HS-5 (cell line): Measurements from ENCODE around the gene DHRS7.
A peak's percentile ranks its signal among the peaks of the same experiment; 100 is the strongest.

Experiments
- DNase-seq: peaks from one replicate; pipeline ENCODE4 v3.0.0-alpha.2; 2012; ENCODE audit warnings: low read depth

The DHRS7 gene

GRCh38 chr14:60184905-60185555 lies 19.8 kb upstream of the DHRS7 start:
- no peak for DNase-seq

- no peak for DNase-seq
Observed at GRCh38 chr14:60184146-60184904, 19.1 kb upstream of the DHRS7 start.

- DNase-seq, result no peak
Observed at GRCh38 chr14:60183741-60184140, 18.5 kb upstream of the DHRS7 start.

DNA sequence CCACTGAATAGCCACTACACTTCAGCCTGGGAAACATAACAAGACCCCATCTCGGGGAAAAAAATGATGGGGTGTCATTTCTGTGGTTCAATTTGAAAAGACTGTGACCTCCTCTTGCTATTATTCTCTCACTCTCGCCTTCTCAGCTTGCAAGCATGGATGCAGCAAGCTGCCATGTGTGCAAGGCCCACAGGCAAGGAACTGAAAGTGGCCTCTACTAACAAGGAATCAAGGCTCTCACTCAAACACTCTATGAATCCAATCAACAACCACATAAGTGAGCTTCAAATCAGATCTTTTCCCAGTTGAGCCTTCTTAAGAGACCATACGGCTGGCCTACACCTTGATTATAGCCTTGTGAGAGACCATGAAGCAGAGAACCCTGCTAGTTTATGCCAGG lies 17.9 kb upstream of the DHRS7 start:
- DNase-seq, result no peak

DNA sequence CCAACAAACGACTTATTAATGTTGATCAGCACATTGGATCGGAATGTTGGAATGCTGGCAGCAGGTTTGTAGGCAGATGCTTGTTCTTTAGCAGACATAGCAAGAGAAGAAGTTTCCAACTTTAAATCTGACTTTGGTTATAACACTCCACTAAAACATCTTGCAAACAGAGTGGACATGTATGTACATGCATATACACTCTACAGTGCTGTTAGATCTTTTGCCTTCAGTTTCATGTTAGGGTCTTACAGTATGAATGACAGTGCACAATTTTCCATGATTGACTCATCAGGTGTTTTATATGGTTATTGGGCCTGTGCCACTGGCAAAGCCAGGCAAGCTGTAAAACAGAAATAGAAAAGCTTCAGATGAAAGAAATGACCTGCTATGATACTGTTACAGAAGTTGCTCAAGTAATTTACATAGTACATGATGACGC lies 14.3 kb upstream of the DHRS7 start:
- no peak for DNase-seq

DNA sequence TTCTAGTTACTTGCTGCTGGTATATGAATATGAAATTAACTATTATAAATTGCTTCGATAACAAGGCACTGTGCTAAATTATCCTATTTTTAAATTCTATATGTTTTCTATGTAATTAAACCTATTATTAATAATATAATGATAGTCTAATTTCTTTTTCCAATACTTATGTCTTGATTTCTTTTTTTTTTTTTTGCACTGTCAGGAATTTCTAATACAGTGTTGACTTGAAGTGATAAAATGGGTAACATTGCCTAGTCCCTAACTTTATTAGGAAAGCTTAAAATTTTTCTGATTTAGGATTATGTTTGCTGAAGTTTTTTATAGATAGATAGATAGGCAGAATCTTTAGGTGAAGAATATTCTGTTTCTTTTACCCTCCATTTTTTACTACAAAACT lies 13.6 kb upstream of the DHRS7 start:
- no peak for DNase-seq

DNA sequence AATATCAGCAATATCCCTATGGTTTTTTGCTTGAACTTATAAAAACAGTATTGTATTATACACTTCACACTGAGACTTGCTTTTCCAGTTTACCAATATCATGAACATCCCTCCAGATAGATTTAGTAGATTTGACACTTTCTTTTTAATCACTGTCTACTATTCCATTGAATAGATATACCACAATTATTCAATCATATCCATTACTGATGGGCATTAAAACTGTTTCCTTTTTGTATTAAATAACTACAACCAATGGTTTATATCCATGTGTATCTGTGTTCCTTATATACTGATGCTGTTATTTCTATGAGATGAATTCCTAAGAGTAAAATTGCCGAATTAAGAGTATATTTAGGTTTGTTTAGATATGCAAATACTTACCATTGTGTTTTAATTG lies 13.0 kb upstream of the DHRS7 start:
- DNase-seq, result no peak

DNA sequence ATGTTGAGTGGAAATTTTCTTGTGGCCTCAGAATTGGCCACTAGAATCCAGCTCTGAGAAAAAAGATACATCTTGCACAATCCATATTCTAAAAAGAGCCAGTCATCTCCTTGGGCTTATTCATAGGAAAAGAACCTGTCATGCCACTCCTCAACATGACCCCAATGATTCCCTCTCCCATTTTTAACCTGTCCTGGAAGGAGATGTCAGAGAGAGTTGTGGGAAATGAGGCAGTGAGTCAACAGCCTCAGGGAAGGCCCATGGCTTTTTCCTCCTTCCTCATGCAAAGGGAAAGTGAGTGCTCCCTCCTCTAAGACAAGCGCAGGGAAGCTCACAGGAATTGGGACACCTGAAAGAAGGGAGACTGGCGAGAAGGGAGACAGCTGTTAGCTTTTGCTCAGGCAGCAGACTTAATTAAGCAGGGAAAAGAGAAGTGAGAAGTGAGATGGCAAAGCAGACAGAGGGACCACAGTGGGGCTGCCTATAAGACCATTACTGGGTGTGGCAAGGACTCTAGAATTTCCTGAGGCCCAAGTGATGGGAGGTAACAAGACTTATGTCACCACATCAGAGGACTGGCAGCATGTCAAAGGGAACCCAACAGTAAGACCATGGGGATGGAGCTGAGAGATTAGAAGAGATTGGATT lies 10.2 kb upstream of the DHRS7 start:
- no peak for DNase-seq

DNA sequence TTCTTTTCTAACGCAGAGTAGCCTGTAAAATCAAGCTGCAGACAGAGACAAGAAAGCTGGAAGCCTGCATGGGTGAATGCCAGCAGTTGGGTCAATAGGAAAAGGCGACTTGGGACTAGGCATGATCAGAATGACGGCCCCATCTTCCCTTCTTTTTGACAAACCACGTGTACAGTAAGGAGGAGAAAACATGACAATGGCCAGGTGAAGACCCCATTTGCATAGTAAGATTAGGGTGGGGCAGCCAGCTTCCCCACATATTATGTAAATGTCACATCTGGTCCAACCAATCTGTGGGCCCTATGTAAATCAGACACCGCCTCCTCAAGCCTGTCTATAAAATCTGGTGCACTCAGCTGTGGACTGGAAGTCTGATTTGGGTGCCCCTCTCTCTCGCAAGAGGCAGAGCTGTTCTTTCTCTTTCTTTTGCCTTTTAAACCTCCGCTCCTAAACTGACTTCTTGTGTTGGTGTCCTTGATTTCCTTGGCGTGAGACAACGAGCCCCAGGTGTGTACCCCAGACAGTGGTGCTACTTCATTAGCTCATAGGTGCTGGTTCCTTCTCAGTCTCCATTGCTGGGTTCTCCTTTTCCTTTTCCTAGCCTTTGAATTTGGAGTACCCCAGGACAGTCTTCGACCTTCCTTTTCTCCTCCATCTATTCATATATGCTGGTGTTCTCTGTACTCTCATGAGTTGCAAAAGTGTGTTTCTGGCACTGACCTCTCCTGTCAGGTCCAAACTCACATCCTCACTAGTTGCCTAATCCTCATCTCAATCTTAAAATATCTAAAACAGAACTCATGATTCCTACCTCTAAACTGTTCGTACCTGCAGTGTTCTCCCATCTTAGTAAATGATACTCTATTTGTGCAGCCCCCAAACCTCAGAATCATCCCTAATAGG lies 9.4 kb upstream of the DHRS7 start:
- no peak for DNase-seq

GRCh38 chr14:60171690-60172089 lies 6.5 kb upstream of the DHRS7 start:
- DNase-seq, result no peak

GRCh38 chr14:60170948-60171347 lies 5.8 kb upstream of the DHRS7 start:
- DNase-seq, result no peak

- no peak for DNase-seq
Observed at GRCh38 chr14:60169722-60170121, 4.5 kb upstream of the DHRS7 start.

GRCh38 chr14:60166142-60166541 lies 944 bp upstream of the DHRS7 start:
- DNase-seq, result no peak

- no peak for DNase-seq
Observed at GRCh38 chr14:60165547-60165876, 314 bp upstream of the DHRS7 start.

GRCh38 chr14:60164404-60164711 lies 840 bp downstream of the DHRS7 start:
- no peak for DNase-seq

DNA sequence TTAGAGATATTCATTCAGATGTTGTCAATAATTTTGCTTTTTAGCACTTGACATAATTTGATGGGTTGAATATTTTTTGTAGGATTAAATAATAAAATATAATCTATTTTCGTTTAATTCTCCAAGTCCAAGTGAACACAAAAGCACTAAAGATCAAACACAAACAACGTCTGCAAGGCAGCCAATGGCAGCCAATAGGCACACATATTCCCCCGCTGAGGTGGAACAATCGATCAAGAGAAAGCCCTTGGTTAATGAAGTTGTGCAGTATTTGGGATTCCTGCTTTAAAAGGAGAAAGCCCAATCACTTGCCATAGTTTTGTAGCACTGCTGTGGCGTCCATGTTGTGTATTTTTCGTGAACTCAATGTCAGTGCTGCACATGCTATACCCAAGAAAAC lies 1.5 kb downstream of the DHRS7 start:
- no peak for DNase-seq

- no peak for DNase-seq
Observed at GRCh38 chr14:60161196-60162107, 3.7 kb downstream of the DHRS7 start.

GRCh38 chr14:60160422-60160821 lies 4.8 kb downstream of the DHRS7 start:
- DNase-seq, result no peak

DNA sequence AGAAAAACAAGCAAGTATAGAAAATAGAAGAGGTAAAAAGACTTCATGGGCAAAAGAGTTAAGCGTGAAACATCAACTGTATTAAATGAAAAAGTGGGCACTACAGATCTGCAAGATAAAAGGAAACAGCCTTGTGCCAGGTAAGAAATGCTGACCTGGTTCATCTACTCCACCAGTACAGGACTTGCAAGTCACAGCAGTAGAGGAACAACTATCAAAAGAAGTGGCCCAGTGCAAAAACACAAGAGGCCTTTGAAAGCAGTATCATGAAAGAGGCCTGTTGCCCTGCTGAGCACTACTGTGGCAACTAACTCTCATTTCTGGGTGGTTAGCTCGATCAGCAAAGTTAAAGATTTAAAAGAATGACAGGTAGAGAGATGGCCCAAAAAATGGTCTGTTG lies 10.5 kb downstream of the DHRS7 start:
- DNase-seq, result no peak

GRCh38 chr14:60153991-60154390 lies 11.2 kb downstream of the DHRS7 start:
- no peak for DNase-seq

DNA sequence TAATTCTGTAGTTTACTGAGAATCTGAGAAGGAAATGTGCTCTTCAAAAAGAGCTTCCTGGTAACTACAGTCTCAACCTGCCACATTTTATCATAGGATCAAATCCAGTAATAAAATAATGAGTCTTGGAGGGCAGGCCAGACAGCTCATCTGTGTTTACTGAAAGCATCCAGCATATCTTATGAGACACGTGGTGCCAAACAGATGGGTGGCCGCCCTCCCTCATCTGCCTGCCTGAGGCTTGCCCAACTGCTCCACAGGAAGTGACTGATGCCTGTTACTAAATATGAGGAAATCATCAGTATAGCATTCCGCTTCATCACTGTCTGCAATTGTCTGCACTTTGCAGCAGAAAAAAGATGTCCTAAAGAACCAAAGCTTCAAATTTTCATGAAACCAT lies 13.5 kb downstream of the DHRS7 start:
- DNase-seq, result peak; percentile 83

DNA sequence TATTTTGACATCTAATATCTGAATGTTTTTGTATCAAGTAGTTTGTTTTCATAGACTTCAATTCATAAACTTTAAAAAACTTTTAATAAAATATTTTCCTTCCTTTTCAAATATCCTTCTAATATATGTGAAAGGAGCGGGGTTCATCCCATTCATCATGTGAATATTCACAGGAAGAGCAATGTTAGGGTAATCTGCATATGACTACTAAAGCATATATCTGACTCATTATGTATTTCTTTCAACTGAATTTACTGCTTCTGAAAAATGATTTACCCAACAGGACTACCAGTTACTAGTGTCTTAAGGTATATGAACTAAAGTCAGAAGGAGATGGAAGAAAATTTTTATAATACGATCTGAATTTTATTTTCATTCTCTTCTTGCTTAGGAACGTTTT lies 30.5 kb downstream of the DHRS7 start:
- DNase-seq, result no peak
